ENCODE data around the gene ZFP36L2.

- TF ChIP-seq CTCF (IDR thresholded peaks at IDR 0.05): no peak
- TF ChIP-seq POLR2AphosphoS5 (IDR thresholded peaks at IDR 0.05): no peak
- no peak for TF ChIP-seq POLR2A (IDR thresholded peaks at IDR 0.05)
Measured at GRCh38 chr2:43199492-43200488, 26.6 kb downstream of the ZFP36L2 start.

Data from prostate gland (tissue), 2 donors.